Adrenal gland (tissue), 5 donors: ENCODE results near the gene ZNF296.

Experiments used
- CTCF ChIP-seq, 6 experiments: fragments of 450-650 bp in 4 of 6; fragments of 200-600 bp in 2 of 6; sonication (generic) in 1 of 6; IDR thresholded peaks; 1 replicate in 5 of 6; 2 replicates in 1 of 6; pipeline versions ENCODE4 v1.5.1 to v1.8.0; 2016 to 2021; ENCODE audit warnings: antibody characterized with exemption in 6 of 6, mild to moderate bottlenecking in 2 of 6, moderate library complexity in 1 of 6
- POLR2A ChIP-seq, 2 donors: fragments of 450-650 bp; IDR thresholded peaks; one replicate each; pipeline ENCODE4 v1.6.1; 2017; ENCODE audit warnings: antibody characterized with exemption in 2 of 2, mild to moderate bottlenecking in 2 of 2, moderate library complexity in 1 of 2
- donor health status: DM: no; HTN: no; CAD: no.

GRCh38 chr19:45066921-45067661 is 9.2 kb downstream of the ZNF296 start:
- TF ChIP-seq CTCF (IDR thresholded peaks at IDR 0.05) (no peak), POLR2A (IDR thresholded peaks at IDR 0.05) (no peak)
